Lung (tissue), 12 donors: ENCODE results near the gene AGPAT1. TPM values are rescaled to one million over a fixed set of nuclear protein-coding genes. Genes with fewer than 3 reads are reported as not detected.

ENCODE experiments used
- ATAC-seq: fragments of 200-7000 bp; cut with Tn5 transposase; one replicate; pipeline ENCODE4 v1.9.1; 2020; ENCODE audit warnings: moderate number of reproducible peaks; ENCODE audit not compliant: insufficient read depth, low FRiP score
- DNase-seq, 3 donors: peaks; one replicate each; pipeline ENCODE4 v3.0.0-alpha.2; 2013 to 2017
- H3K27ac ChIP-seq, 2 donors: one replicate each; pipeline ENCODE4 v1.5.1; 2013; ENCODE audit warnings: mild to moderate bottlenecking in 2 of 2, moderate library complexity in 2 of 2, control low read depth in 1 of 2, inconsistent platforms in 1 of 2, low read depth in 1 of 2, low read length in 1 of 2
- H3K27me3 ChIP-seq, 3 donors: one replicate each; pipeline ENCODE4 v1.5.1; 2013; ENCODE audit warnings: low read length in 2 of 3; ENCODE audit not compliant: control insufficient read depth in 3 of 3, insufficient read depth in 3 of 3
- H3K36me3 ChIP-seq, 4 donors: one replicate each; pipeline ENCODE4 v1.5.1; 2013; ENCODE audit warnings: low read length in 4 of 4, mild to moderate bottlenecking in 1 of 4, moderate library complexity in 1 of 4; ENCODE audit not compliant: control insufficient read depth in 4 of 4, insufficient read depth in 4 of 4
- H3K4me1 ChIP-seq, 5 donors: one replicate each; pipeline ENCODE4 v1.5.1; 2013; ENCODE audit warnings: low read length in 5 of 5, mild to moderate bottlenecking in 2 of 5, moderate library complexity in 1 of 5; ENCODE audit not compliant: control insufficient read depth in 5 of 5, insufficient read depth in 5 of 5
- H3K4me3 ChIP-seq: one replicate; pipeline ENCODE4 v1.5.1; 2013; ENCODE audit warnings: mild to moderate bottlenecking, control low read depth, moderate library complexity
- H3K9ac ChIP-seq, 2 donors: one replicate each; pipeline ENCODE4 v1.5.1; 2013; ENCODE audit warnings: low read length in 2 of 2, control low read depth in 1 of 2; ENCODE audit not compliant: insufficient read depth in 1 of 2
- H3K9me3 ChIP-seq, 4 donors: one replicate each; pipeline ENCODE4 v1.5.1; 2013; ENCODE audit warnings: low read length in 3 of 4, mild to moderate bottlenecking in 1 of 4, moderate library complexity in 1 of 4; ENCODE audit not compliant: control insufficient read depth in 4 of 4, insufficient read depth in 3 of 4
- WGBS, 2 donors: extraction: QIAGEN DNeasy Blood & Tissue Kit; methylation state at CpG; one replicate each; pipeline ENCODE4 v1.1.7; 2013; 5-methylcytosine and 5-hydroxymethylcytosine counted together
- polyA plus RNA-seq, 2 donors: library from polyadenylated mRNA; stranded (reverse); fragments of 200-250 nt; gene quantifications; one replicate each; pipeline ENCODE4 v1.2.1, GENCODE V29; 2013
- total RNA-seq, 2 donors: library from RNA; depleted of rRNA in 1 of 2; stranded (reverse); fragments of >200 nt in 1 of 2; gene quantifications; one replicate each; pipeline ENCODE4 v1.2.1, GENCODE V29; 2014 to 2021
- TF ChIP-seq, protein P1 (sequence below): IDR thresholded peaks from 2 replicates; pipeline ENCODE4 v1.5.1; 2012; ENCODE audit warnings: mild to moderate bottlenecking; ENCODE audit errors: control extremely low read depth, extremely low read depth
- donor health status: control.
- donor health status: control.
- donor health status: Bipolar disorder and iron deficiency.
- donor health status: healthy.
- donor health status: DM: yes; HTN: yes; CAD: no.

The AGPAT1 gene
- total and polyA plus RNA-seq, 4 donors = 24.7 to 52.6 (median 40.5) TPM

DNA sequence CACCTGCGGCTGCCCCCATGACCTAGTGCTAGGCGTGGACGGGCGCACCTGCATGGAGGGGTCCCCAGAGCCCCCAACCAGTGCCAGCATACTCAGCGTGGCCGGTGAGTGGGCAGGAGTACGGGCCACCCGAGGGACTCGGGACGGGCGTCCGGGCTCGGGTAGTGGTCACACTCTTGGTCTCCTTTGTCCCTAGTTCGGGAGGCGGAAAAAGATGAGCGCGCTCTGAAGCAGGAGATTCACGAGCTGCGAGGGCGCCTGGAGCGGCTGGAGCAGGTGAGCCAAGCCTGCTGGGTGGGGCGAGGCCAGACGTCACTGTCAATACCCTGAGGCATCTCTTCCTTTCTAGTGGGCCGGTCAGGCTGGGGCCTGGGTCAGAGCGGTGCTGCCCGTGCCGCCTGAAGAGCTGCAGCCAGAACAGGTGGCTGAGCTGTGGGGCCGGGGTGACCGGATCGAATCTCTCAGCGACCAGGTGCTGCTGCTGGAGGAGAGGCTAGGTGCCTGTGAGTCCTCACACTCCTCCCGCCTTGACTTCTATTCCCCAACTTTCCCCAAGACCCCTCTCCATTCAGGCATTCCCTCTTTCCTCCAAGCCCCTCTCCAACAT is 8.6 kb downstream of the AGPAT1 start:
- DNase-seq (no peak), ATAC-seq (no peak)
- Histone ChIP-seq H3K9me3 (no peaks in the 10 kb centered on the region), H3K27ac (no peak overlapping the region), H3K4me1 (peaks cover 0 to 1% (median 0%) of the 10 kb centered on the region in 5 donors), H3K4me3 (no peak overlapping the region), H3K27me3 (peaks cover 0 to 4% (median 0%) of the 10 kb centered on the region in 3 donors), H3K9ac (no peak overlapping the region), H3K36me3 (peaks cover 3 to 33% (median 21%) of the 10 kb centered on the region in 4 donors)
- 92 to 93% methylated on average over 32 of the region's 32 CpGs for WGBS, 2 donors
- TF ChIP-seq, protein P1, sequence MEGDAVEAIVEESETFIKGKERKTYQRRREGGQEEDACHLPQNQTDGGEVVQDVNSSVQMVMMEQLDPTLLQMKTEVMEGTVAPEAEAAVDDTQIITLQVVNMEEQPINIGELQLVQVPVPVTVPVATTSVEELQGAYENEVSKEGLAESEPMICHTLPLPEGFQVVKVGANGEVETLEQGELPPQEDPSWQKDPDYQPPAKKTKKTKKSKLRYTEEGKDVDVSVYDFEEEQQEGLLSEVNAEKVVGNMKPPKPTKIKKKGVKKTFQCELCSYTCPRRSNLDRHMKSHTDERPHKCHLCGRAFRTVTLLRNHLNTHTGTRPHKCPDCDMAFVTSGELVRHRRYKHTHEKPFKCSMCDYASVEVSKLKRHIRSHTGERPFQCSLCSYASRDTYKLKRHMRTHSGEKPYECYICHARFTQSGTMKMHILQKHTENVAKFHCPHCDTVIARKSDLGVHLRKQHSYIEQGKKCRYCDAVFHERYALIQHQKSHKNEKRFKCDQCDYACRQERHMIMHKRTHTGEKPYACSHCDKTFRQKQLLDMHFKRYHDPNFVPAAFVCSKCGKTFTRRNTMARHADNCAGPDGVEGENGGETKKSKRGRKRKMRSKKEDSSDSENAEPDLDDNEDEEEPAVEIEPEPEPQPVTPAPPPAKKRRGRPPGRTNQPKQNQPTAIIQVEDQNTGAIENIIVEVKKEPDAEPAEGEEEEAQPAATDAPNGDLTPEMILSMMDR = no peak

DNA sequence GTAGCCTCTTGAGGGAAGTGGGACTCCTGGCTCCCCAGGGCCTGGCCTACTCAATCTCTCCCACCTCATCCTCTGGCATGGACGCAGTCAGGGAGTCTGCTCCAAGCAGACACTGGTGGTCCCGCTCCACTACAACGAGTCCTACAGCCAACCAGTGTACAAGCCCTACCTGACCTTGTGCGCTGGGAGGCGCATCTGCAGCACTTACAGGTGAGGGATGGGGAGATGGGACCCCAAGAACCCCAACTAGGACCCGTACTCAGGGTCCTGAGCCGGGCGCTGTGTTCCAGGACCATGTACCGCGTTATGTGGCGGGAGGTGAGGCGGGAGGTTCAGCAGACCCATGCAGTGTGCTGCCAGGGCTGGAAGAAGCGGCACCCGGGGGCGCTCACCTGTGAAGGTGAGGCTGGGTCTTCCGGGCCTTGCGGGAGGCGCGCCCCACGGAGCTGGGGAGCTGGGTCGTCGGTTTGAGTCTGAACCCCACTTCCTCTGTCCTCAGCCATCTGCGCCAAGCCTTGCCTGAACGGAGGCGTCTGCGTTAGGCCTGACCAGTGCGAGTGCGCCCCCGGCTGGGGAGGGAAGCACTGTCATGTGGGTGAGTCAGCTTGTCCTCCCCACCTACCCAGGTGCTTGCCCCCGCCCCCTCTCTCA is 9.3 kb downstream of the AGPAT1 start:
- Histone ChIP-seq H3K4me3 (no peak overlapping the region), H3K4me1 (peaks cover 0 to 1% (median 0%) of the 10 kb centered on the region in 5 donors), H3K27ac (no peak overlapping the region), H3K36me3 (peaks cover 3 to 33% (median 21%) of the 10 kb centered on the region in 4 donors), H3K27me3 (peaks cover 0 to 4% (median 0%) of the 10 kb centered on the region in 3 donors), H3K9me3 (no peaks in the 10 kb centered on the region), H3K9ac (no peak overlapping the region)
- ATAC-seq (no peak), DNase-seq (no peak)
- WGBS, 2 donors = 88% methylated on average over 30 of the region's 30 CpGs
- TF ChIP-seq, protein P1 = no peak

DNA sequence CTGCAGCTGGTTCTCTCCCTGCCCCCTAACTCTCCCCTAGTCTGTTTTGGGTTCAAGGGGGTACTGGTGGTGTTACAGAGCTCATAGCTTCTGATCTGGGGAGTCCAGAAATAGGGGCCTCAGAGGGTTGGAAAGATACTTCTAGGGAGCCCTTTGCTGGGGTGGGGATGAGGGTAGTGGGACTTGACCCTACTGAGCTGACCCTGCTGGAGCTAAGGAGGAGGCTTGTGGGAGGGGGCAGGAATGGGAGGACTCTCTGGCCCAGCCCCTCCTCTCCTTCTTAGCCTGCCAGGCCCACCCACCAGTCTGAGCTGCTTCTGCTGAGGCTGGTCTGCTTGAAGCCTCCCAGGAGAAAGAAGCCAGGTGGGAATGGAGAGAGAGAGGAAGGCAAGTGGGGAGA is 11.6 kb downstream of the AGPAT1 start, which contains the start of gene EGFL8:
Gene EGFL8, plus strand, starts transcription at position 301 of the 400 bp plus-strand sequence. CDS start 1,571 bp downstream, outside the sequence.
- Histone ChIP-seq H3K27me3 (peaks cover 0 to 4% (median 0%) of the 10 kb centered on the region in 3 donors), H3K9me3 (no peaks in the 10 kb centered on the region), H3K9ac (no peak within 1 kb of the TSS), H3K4me1 (peaks cover 0 to 1% (median 0%) of the 10 kb centered on the region in 5 donors), H3K4me3 (no peak within 1 kb of the TSS), H3K36me3 (peaks cover 2 to 22% (median 3%) of the 10 kb centered on the region in 4 donors), H3K27ac (peak within 1 kb of the TSS in 1 of 2 donors; percentile 68)
- ATAC-seq (no peak), DNase-seq (no peak)
- TF ChIP-seq, protein P1 = no peak
